ENCODE data around the gene ITCH.
"Not testable (repeated sequence)": the region's sequence is repeated elsewhere in the genome, so short reads cannot be mapped to it uniquely, and the experiment has no call there.

DNA sequence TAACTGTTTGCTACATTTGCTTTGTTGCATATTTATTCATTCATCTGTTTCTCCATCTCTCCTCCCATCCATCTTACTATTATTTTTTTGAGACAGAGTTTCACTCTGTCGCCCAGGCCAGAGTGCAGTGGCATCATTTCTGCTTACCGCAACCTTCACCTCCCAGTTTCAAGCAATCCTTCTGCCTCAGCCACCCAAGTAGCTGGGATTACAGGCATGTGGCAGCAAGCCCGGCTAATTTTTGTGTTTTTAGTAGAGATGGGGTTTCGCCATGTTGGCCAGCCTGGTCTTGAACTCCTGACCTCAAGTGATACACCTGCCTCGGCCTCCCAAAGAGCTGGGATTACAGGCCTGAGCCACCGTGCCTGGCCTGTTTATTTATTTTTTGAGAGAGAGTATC, 9.6 kb upstream of the ITCH start:
- TF ChIP-seq, protein P1, sequence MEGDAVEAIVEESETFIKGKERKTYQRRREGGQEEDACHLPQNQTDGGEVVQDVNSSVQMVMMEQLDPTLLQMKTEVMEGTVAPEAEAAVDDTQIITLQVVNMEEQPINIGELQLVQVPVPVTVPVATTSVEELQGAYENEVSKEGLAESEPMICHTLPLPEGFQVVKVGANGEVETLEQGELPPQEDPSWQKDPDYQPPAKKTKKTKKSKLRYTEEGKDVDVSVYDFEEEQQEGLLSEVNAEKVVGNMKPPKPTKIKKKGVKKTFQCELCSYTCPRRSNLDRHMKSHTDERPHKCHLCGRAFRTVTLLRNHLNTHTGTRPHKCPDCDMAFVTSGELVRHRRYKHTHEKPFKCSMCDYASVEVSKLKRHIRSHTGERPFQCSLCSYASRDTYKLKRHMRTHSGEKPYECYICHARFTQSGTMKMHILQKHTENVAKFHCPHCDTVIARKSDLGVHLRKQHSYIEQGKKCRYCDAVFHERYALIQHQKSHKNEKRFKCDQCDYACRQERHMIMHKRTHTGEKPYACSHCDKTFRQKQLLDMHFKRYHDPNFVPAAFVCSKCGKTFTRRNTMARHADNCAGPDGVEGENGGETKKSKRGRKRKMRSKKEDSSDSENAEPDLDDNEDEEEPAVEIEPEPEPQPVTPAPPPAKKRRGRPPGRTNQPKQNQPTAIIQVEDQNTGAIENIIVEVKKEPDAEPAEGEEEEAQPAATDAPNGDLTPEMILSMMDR (IDR thresholded peaks at IDR 0.05): not testable (repeated sequence)
- not testable (repeated sequence) for TF ChIP-seq POLR2A (IDR thresholded peaks at IDR 0.05)
